Stimulated activated CD4-positive, alpha-beta T cell treated with anti-CD3 and anti-CD28 coated beads, Interleukin-1b, Interleukin-23, amount 100 ng/mL, for 4 hours (primary cell): ENCODE results near the gene GALNT2.

Experiments
- DNase-seq, 2 donors: peaks; one replicate each; pipeline ENCODE4 v3.0.0-alpha.2; 2020; ENCODE audit warnings: low read depth in 2 of 2

The GALNT2 gene

DNA sequence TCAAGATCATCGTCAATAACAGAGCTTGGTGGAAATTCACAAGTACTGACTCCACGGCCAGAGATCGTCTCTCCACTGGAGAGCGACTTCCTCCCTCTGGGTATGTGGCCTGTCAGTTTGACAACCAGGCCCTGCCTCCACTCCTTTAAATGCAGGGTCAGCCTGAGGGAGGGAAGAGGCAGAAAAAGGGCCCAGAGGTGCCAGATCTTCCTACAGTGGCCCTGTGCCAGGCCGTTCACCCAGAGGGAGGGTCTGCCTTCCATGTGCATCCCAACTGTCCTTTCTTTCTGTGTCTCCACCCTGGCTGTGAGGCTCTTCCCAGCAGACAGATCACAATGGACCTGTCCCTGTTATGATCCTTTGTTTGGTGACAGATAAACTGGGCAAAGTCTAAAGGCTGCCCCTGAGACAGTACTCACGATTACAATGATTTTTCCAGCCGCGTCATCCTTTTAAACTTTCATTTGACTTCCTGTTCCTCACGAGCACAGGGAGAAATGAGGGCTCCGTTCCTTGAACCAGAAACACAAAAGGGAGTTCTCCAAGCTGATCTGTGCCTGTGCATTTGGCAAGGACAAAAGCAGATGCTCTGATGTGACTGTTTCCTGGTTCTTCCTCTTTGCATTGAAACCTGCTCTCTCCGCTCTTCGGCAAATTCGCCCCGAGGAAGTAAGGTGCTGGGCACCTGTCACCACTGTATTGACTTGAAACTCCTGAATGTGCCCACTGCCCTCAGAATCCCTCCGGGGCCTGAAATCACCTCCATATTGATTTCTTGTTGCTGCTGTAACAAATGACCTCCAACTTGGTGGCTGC, 232.4 kb downstream of the GALNT2 start:
- no peak for DNase-seq

DNA sequence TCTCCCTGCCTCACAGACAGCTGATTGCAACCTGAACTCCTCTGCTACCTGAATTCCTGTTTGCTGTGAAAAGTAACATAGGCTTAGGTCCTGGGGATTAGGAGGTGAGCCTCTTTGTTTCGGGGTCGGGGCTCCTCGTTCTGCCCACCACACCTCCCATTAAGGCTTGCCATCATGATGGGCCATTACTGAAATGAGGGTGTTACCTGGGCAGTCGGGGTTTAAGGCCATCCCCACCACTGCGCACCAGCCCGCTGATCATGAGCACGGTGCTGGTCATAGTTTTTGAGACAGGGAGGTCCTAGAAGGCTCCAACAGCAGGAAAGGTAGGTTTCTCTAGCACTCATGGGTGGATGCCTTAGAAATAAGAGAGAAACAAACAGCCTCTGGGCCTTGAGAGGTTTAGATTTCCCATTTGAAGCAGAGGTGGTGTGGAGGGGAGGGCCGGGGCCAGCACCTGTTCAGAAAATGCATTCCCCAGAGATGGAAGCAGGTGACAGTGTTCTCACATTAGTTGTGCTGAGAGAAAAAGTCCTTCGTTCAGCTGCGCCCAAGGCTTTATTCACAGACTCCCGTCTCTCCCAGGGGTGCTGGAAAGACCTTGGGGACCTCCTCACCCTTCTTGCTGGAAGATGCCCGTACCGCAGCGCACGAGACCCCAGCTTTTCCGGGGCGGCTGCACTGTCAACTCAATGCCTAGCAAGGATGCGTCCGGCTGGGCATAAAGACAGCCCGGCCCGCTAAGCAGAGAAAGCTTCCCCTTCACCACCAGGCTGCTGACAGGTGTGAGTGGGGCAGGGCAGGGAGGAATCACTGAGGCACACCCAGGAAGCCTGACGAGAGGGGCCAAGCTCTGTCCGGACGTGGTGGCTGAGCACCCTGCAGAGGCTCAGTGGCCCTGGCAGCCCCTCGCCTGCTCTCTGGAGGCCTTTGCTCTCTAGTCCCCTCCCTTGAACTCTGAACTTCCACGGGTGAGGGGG, 233.6 kb downstream of the GALNT2 start:
- DNase-seq, result no peak

DNA sequence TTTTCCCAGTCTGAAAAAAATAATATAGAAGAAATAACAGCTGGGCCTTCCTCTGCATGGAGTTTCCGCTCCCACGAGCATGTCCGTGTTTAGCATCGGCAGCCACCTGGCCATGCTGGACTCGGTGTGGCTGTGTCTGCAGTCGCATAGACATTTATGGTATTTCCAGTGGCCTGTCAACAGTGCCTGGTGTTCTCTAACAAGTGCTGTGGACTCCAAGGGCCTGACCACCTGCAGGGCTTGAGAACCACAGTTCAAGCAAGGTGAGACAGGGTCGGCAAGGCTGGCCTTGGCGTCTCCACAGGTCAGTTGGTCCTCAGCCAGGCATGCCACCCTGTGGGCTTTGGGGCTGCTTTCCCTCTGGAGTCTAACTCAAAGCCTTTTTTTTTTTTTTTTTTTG, 234.3 kb downstream of the GALNT2 start:
- DNase-seq, result no peak

DNA sequence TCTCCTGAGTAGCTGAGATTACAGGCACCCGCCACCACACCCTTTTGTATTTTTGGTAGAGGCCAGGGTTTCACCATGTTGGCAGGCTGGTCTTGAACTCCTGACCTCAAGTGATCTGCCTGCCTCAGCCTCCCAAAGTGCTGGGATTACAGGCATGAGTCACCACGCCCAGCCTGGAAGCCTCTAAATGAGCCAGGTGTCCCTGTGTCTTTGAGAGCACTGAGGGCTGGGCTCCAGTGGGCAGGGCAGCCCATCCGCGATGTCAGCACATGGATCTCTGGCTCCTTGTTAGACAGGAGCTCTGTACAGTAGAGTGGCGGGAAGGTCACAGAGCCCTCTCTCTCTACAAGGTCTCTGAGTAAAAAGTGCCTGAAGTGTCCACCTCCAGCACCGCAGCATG, 234.8 kb downstream of the GALNT2 start:
- DNase-seq, result no peak

DNA sequence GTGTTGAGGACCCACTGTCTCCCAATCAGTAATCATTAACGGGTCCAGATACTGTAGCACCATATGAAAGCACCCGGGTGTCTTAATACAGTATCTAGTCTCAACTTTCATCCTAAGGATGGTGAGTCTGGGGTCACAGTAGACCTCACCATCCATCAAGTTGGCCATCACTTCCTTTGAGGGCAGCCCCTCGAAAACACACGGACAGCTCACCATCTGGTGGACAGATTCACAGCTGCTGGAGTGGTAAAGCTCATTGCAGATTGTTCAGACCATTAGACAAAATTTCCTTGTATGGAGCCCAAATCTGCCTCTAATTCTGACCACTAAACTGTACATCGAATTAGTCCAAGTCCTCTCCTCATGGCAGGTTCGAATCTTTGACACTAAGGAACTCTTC, 236.0 kb downstream of the GALNT2 start:
- no peak for DNase-seq

DNA sequence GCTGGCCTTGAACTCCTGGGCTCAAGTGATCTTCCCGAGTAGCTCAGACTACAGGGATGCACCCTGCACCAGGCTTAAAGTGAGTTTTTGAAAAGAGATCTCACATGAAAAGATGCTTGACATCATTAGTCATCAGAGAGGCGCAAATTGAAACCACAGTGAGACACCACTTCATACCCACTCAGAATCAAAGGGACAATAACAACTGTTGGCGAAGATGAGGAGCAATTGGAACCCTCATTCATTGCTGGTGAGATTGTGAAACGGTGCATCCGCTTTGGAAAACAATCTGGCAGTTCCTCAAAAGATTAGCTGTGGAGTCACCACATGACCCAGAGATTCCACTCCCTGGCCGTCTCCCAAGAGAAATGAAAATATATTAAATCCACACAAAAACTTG, 236.8 kb downstream of the GALNT2 start:
- no peak for DNase-seq

DNA sequence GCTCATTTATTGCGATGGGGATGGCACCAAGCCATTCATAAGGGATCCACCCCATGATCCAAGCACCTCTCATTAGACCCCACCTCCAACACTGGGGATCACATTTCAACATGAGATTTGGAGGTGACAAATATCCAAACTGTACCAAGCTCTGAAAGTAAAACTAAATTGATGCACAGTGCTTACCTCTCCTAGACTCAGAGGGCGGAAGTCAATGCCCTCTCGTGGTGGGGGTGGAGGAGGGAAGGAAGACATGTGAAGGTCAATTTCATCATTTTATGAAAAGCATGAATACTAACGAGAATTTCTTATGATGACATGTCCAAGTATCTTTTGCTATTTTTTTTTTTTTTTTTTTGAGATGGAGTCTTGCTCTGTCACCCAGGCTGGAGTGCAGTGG, 239.1 kb downstream of the GALNT2 start:
- DNase-seq, result no peak

DNA sequence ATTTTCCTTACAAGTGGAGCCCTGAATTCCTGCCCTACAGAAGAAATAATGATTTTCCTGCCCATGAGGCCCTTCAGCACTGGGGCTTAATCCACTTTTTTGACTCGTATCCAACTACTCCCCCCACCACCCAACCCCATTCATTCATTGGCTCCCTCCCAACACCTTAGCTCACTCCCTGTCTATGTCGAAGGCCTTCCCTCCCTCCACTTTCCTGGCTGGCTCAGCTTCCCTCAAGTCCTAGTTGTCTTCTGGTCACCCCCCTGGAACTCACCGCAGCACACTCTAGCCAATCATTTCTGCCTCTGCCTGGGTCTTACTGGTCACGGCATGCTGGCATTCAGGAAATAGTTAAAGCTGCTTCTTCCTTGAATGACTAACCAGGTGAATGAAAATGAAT, 240.2 kb downstream of the GALNT2 start:
- DNase-seq, result no peak

DNA sequence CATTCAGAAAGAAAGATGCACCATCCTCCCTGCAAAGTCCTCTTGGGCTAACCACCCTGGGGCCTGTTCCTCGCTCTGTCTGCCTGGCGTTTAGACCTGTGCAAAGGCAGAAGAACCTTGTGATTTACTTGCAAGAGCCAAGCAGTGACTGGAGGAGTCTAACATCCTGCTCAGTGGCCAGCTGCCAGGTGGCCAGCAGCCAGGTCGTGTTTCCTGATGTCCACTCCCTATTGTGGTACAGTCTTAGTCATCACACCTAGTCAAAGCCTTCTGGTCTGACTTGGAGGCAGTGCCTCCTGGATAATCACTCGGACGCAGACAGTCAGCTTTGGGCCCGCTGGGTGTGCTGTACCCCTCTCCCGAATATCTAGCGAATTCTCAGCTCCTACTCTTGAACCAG, 241.0 kb downstream of the GALNT2 start:
- no peak for DNase-seq

DNA sequence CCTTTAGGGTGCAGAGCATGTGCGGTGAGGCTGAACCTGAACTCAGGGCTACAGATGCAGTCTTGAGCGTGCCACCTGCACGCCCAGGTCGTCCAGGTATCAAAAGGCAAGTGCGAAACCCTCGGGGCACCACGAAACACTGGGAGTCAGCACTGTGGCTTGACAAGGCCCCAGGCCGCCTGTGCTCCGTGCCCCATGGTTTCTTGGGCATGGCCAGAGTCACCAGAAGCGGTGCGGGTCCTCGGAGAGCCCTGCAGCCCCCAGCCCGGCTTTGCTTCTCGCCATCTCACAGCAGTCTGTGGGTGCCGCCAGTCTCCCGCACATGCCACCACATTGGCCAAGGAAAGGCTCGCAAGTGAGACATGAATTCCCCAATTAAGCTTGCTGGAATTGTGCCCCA, 241.8 kb downstream of the GALNT2 start:
- DNase-seq, result no peak

DNA sequence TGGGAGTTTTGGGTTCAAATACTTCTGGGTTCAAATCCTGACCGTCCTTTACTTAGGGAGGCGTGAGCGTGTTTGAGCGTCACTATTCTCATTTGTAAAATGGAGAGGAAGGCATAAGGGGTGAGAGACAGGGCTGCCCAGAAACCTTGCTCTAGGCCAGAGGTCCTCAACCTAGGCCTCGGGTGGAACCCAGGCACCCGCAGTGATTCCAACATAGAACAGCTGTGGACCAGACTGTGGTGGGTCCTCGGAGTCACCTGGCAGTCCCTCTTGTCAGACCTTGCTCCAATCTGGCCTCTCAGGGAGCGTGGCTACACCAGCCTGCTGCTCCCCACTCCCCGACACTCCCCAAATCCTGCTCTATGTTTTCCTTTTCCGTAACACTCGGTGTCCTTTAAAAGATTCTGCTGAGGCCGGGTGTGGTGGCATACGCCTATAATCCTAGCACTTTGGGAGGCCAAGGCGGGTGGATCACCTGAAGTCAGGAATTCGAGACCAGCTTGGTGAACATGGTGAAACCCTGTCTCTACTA, 242.7 kb downstream of the GALNT2 start:
- no peak for DNase-seq

DNA sequence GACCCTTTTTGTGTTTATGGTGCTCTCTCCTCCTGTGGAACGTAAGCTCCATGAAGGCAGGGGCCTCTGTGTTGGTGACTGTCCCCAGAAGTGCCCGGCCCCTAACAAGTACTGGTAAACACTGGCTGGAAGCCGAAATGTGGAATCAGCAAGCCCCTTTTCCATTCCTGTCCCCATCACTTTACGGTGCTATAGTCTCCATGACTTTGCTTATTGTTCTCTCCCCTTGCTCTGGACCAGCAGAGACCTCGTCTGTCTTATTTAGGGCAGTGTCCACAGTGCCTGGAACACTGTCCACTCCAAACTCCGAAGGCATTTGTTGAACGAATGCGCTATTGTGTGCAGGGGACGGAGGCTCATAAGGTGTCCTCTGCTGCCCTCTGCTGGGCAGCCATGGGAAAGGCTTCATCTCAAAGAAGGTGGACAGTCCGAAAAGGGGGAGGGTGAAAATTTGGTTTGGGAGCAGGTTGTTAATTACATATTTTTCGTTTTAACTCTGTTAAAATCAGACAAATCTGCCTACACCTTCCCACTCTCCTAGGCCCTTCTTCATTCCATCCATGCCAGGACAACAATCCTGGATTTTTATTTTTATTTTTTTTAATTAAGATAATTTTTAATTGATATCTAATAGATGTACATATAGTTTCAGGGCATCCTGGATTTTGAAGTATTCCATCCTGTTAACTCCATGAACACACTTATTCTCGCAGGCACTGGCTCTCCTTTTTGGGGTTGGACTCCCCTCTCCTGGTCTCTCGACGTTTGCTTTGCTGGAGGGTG, 243.5 kb downstream of the GALNT2 start:
- DNase-seq, result peak; percentile 45 to 63

DNA sequence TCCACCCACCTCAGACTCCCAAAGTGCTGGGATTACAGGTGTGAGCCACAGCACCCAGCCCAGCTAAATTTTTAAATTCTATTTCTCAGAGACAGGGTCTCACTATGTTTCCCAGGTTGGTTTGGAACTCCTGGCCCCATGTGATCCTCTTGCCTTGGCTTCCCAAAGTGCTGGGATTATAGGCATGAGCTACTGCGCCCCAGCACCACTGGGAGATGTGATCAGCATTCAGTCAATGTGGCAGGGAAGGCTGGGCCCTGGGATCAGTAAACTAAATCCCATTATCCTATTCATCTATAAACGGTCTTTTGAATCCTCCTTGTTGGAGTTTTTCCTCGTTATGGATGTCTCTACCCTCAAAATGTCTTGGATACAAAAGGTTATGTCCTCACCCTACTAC, 245.6 kb downstream of the GALNT2 start:
- DNase-seq, result no peak

DNA sequence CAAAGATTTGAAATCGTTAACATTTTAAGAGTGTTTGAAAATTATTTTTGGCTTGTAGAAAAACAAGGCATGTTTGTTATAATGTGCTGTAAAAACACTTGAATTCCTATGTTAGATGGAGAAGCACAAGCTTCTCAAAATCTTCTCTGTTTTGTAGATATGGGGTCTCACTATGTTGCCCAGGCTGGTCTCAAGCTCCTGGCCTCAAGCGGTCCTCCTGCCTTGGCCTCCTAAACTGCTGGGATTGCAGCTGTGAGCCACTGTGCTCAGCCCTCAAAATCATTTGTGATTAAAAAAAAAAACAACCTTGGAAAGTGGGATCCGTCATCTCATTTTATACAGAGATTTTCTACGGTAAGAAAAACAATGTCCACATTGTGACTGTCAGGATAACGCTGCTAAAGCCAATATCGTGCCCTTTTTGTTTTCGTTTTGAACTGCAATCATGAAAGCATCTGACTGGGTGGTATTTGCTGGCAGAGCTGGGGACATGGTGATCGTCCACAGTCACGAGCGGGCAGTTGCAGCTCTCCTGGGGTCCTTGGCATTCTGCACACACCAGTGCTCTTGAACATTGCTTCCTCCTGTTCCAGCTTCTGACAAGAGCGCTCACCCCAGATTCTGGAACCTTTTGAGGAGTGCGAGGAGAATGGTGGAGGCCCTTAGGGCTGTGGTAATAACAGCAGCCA, 246.6 kb downstream of the GALNT2 start:
- DNase-seq, result no peak

DNA sequence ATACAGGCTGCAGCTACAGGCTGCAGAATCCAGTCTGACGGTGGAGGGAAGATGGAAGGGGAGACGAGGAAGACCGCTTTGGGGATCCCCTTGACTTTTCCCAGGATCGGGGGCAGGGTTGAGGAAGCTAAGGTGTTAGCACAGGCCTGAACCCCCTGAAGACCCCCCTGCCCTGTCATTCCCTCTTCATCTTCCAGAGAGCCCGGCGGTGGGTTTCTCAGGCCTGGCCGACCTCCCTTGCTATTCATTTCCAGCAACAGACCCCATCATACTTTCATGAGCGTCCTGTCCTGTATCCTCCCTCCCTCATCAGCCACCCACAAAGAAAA, 247.1 kb downstream of the GALNT2 start:
- no peak for DNase-seq

DNA sequence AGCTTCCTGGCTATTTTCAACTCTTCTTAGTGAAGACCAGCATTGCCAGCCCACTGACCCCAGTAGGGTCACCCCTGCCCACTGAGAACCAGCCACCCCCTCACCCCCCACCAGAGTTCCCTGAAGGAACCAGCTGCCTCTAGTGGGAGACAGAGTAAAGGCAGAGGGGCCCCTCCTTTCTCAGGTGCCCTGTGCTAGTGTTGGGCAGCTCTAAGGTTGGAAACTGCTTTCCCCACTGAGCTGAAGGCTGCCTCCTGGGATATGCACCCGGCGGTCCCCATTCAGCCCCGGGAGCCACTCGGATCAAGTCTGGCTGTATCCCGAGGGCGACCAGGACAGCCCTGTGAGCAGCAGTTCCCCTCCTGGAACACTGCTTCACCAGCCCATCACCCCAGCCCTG, 248.1 kb downstream of the GALNT2 start:
- no peak for DNase-seq

DNA sequence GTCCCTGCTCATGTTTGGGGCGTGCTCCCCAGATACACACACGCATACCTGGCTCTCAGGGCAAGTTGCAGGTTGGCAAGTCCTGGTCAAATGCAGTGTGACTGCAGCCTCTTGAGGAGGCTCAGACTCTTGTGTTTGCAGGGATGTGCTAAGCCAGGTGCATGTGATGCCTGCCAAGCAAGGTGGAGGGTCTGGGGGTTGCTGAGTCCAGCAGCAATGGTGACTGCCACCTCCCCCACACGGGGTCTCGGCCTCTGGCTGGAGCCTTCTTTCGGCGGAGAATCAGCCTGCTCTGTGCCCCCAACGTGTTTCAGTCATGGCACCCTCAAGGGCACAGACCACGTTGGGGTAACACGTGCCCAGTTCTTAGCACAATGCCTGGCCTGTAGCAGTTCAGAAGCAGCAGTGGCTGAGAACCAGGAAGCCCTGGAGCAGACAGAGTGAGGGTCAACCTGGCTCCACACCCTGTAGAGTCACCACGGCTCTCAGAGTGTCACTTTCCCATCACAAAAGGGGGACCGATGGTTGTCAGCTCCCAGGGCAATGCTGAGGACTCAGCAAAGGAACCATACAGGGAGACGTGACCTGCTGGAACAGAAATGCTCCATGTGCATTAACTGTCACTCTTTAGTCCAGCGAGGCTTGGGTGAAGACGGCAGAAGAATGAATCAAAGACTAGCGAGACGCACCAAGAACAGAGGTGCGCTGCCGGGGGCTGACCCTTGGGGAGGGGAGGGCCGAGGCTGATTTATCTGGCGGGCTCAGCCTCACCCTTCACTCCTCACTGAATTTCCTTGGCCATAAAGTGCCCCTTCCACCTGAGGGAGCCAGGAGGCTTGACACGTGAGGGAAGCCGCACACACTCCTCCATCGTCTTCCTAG, 250.1 kb downstream of the GALNT2 start:
- DNase-seq, result no peak

DNA sequence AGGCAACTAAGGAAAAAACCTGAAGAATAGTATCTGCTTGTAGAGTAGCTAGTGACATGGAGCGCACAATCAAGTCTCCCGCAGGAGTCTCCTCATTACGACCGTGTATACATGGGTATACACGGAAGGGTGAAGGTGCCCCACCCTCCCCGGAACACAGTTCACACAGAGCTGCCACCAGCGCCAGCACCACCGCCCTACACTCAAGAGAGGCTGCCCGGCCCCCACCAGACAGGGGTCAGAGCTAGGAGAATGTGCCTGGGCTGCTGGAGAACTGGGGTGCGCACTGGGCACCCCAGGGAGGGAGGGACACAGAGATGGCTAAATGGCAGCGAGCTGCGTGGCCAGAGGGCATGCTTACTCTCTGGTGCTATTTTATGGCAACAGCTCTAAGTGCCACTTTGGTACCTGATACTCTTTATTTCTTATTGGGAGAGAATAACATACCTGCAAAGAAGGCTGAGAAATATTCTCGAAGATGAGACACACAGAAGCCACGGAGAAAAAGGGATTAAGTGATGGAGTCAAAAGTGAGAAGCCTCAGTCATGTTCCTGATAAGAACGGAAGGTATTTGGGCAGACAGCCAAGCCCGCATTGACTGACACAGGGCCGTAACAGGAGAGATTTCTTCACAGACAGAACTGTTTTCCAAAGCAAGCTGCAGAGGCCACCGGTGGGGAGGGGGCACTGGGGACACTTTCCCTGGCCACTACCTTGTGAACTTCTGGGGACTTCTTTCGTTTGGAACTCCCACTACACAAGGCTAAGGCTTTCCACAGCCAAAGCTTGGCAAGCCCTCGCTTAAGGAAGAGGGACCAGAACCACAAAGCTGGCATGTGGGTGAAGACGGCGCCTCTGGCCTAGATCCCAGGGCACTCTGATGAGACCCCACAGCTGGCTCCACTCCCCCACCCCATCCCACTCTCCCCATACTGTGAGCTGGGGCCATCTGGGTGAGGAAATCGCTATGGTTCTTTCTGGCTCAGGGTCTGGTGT, 251.1 kb downstream of the GALNT2 start:
- no peak for DNase-seq
